HG03280 (cell line): ENCODE results near the gene SSBP2.

Experiments
- ATAC-seq: cut with Tn5 transposase; IDR thresholded peaks from one replicate; pipeline ENCODE4 v1.9.1; 2021; ENCODE audit warnings: mild to moderate bottlenecking, moderate library complexity; ENCODE audit not compliant: unreplicated experiment

SSBP2 gene

GRCh38 chr5:81767938-81768337, 17.0 kb upstream of the SSBP2 start:
- ATAC-seq, result no peak

GRCh38 chr5:81767097-81767496, 16.2 kb upstream of the SSBP2 start:
- no peak for ATAC-seq

GRCh38 chr5:81766611-81767010, 15.7 kb upstream of the SSBP2 start:
- no peak for ATAC-seq

GRCh38 chr5:81763294-81763928, 12.5 kb upstream of the SSBP2 start:
- ATAC-seq, result no peak

GRCh38 chr5:81762853-81763252, 12.0 kb upstream of the SSBP2 start:
- ATAC-seq, result no peak

GRCh38 chr5:81762401-81762800, 11.5 kb upstream of the SSBP2 start:
- ATAC-seq, result no peak

GRCh38 chr5:81761970-81762369, 11.1 kb upstream of the SSBP2 start:
- no peak for ATAC-seq

GRCh38 chr5:81761270-81761669, 10.4 kb upstream of the SSBP2 start:
- ATAC-seq, result no peak

- no peak for ATAC-seq
Measured at GRCh38 chr5:81760521-81760920, 9.6 kb upstream of the SSBP2 start.

- no peak for ATAC-seq
Measured at GRCh38 chr5:81759632-81760005, 8.7 kb upstream of the SSBP2 start.

- no peak for ATAC-seq
Measured at GRCh38 chr5:81757404-81757803, 6.5 kb upstream of the SSBP2 start.

GRCh38 chr5:81756016-81756415, 5.1 kb upstream of the SSBP2 start:
- ATAC-seq, result no peak

- no peak for ATAC-seq
Measured at GRCh38 chr5:81755320-81755719, 4.4 kb upstream of the SSBP2 start.

- no peak for ATAC-seq
Measured at GRCh38 chr5:81754621-81755020, 3.7 kb upstream of the SSBP2 start.

- no peak for ATAC-seq
Measured at GRCh38 chr5:81753429-81753828, 2.5 kb upstream of the SSBP2 start.

GRCh38 chr5:81752644-81752963, 1.7 kb upstream of the SSBP2 start:
- no peak for ATAC-seq

GRCh38 chr5:81751836-81752643, 1.1 kb upstream of the SSBP2 start:
- ATAC-seq, result no peak

GRCh38 chr5:81750308-81751008, 439 bp downstream of the SSBP2 start:
- ATAC-seq, result peak; percentile 20

GRCh38 chr5:81749561-81750307, 1.2 kb downstream of the SSBP2 start:
- ATAC-seq, result peak; percentile 25

- no peak for ATAC-seq
Measured at GRCh38 chr5:81749192-81749560, 1.7 kb downstream of the SSBP2 start.

- no peak for ATAC-seq
Measured at GRCh38 chr5:81748556-81748955, 2.3 kb downstream of the SSBP2 start.
